Dermis microvascular lymphatic vessel endothelial cell (primary cell): Measurements from ENCODE around the gene KHDC3L. TPM values are rescaled to one million over a fixed set of nuclear protein-coding genes. Genes with fewer than 3 reads are reported as not detected.
A peak's percentile ranks its signal among the peaks of the same experiment; 100 is the strongest.
"Not testable (repeated sequence)": the region's sequence is repeated elsewhere in the genome, so short reads cannot be mapped to it uniquely, and the experiment has no call there.

ENCODE experiments used
- DNase-seq, 2 donors: peaks; one replicate each; pipeline versions ENCODE4 v3.0.0 to v3.0.0-alpha.2; 2010; ENCODE audit warnings: low read depth in 2 of 2
- total RNA-seq: library from RNA; depleted of rRNA; stranded (reverse); fragments of >200 nt; gene quantifications from 2 replicates; pipeline ENCODE4 v1.2.1, GENCODE V29; 2014

Gene KHDC3L
- total RNA-seq, 1 donor from 2014 or later: not detected

- no peak for DNase-seq
These were observed 7.1 kb downstream of the KHDC3L start, which contains the start of gene OOEP for GRCh38 chr6:73369563-73369962. Gene OOEP, minus strand, starts transcription at chr6:73369897. Its CDS starts 105 bp downstream, at chr6:73369792.

DNA sequence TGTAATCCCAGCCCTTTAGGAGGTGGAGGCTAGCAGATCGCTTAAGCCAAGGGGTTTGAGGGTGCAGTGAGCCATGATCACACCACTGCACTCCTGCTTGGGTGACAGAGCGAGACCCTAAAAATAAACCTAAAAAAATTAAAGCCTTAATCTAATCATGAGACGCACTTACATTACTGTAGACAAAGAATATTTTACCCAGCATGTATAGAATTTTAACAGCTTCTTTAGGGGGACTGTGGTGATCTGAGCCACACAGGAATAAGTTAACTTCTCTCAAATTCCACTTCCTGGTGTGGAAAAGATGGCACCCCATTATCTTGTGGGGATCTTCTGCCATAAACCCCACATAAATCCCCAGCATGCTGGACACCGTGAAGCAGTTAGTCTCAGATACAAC lies 9.5 kb downstream of the KHDC3L start:
- no peak for DNase-seq

- DNase-seq: no peak
These were observed 10.1 kb downstream of the KHDC3L start for GRCh38 chr6:73372516-73372915.

GRCh38 chr6:73375216-73375615 lies 12.8 kb downstream of the KHDC3L start:
- no peak for DNase-seq

DNA sequence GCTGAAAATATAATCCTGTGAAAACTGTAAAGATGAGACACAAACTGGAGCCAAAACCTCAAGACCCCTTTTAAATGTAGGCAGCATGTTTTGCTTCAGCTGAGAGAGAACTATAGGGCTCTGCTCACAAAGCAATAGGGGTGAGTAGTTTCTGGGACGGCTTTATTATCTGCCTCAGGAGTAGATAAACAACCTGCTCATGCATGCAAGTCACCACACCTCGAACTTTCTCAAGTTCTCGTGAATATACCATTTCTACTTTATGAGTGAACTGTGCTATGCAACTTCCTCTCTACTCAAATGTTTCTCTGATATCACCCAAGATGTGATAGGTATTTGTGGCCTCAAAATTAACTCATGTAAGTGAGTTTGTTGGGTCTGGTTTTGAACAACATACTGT lies 14.8 kb downstream of the KHDC3L start:
- no peak for DNase-seq

DNA sequence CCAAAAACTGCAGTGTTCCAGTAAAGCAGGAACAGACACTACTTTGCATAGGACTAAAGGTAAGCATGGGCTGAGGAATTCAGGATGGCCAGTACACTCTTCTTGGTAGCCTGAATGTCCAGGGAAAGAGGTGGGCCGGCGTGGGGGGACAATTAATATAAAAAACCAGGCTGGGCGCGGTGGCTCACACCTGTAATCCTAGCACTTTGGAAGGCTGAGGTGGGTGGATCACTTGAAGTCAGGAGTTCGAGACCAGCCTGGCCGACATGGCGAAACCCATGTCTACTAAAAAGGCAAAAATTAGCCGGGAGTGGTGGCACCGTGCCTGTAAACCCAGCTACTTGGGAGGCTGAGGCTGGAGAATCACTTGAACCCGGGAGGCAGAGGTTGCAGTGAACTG lies 19.1 kb downstream of the KHDC3L start:
- DNase-seq: not testable (repeated sequence)

GRCh38 chr6:73382462-73383113 lies 20.1 kb downstream of the KHDC3L start:
- DNase-seq: no peak

GRCh38 chr6:73388433-73388799 lies 26.0 kb downstream of the KHDC3L start:
- DNase-seq: no peak

- peak in 1 of 2 donors; percentile 43 for DNase-seq
These were observed 26.5 kb downstream of the KHDC3L start for GRCh38 chr6:73388800-73389512.

GRCh38 chr6:73389854-73390253 lies 27.4 kb downstream of the KHDC3L start:
- DNase-seq: no peak

DNA sequence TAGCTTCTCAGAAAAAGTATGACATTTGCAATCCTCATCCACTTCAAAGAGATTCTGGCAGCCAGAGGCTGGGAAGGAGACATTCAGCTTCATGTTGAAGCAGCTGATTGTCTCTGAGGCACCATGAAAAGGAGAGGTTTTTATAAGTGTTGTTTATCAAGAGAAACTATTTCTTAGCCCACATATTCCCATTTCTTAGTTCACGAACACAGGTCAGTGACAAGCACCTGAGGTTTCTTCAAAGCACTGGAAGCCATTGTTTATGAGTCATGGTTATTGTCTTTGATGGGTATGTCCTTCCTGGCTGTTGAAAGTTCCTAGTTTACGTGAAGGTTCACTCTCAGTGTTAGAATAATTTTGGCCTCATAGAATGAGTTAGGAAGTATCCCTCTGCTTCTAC lies 29.2 kb downstream of the KHDC3L start:
- DNase-seq: peak in 1 of 2 donors; percentile 7

DNA sequence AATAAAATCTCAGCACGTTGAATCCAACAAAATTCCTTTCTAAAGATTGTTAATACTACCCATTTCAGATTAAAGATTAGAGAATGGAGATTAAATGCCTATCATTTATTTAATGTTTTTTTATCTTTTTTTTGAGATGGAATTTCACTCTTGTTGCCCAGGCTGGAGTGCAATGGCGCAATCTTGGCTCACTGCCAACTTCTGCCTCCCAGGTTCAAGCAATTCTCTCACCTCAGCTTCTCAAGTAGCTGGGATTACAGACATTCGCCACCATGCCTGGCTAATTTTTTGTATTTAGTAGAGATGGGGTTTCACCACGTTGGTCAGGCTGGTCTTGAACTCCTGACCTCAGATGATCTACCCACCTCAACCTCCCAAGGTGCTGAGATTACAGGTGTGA lies 29.7 kb downstream of the KHDC3L start:
- not testable (repeated sequence) for DNase-seq

- no peak for DNase-seq
These were observed 30.8 kb downstream of the KHDC3L start for GRCh38 chr6:73393278-73393677.

DNA sequence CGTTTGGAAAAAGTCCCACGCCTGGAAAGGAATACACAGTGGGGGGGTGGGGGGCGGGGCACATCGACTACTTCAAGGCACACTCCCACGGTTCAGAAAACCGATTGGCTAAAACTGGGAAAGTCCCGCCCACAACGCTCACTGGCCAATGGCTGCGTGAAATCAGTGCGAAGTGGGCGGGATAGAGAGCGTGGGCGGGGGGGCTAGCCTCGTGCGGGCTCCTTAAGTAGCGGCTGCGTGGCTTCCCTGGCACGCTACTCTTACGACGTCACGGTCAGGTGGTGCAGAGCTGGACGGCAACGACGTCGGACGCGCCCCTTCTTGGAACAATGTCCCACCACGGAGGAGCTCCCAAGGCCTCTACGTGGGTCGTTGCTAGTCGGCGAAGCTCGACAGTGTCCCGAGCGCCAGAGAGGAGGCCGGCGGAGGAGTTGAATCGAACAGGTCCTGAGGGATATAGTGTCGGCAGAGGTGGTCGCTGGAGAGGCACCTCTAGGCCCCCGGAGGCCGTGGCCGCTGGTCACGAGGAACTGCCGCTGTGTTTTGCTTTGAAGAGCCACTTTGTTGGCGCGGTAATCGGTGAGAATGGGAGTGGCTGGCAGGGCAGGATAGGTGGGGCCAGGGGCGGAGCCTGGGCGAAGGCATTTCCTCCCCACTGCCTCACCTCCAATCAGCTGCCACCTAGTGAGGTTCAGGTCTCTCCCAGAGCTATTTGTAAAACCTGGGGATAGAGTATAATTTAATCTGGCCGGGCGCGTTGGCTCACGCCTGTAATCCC lies 32.3 kb downstream of the KHDC3L start, which contains the start of gene DDX43:
DDX43 (plus strand) TSS at position 252 of the 778 bp plus-strand sequence; CDS start at position 330, 78 bp downstream.
- peak; percentile 20 to 45 for DNase-seq

- DNase-seq: no peak
These were observed 33.4 kb downstream of the KHDC3L start for GRCh38 chr6:73395875-73396274.

DNA sequence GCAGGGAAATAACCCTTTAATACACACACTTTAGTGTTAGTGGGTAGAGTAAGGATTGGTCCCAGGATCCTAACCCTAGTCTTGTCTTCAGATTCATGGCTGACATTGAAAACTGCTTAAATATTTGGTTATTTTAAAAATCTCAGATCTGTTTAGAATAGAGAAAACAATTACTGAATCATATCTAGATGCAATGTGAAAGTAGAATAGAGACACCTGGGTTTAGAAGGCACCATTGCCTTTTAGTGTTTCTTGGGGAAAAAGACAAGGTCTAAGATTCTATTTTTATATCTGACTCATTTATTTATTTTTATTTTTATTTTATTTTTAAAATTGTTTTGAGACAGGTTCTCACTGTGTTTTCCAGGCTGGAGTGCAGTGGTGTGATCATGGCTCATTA lies 38.2 kb downstream of the KHDC3L start:
- no peak for DNase-seq

DNA sequence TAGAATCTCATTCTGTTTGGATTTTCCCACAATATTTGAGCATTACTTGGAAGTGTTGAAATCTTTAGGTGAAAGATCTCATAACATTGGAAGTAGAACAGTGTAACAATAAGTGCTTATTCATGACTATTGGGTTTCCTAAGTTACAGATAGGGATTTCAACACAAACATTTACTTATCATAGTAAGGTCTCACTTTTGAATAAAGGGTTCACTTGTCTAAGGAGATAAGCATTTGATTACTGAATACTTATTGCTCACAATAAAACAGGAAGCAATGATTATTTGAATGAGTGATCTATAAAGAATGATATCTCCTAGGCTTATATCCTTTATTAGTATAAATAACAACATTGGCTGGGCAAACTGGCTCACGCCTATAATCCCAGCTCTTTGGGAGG lies 46.9 kb downstream of the KHDC3L start:
- no peak for DNase-seq

- DNase-seq: no peak
These were observed 50.6 kb downstream of the KHDC3L start for GRCh38 chr6:73413102-73413501.
